H9 (cell line): Measurements from ENCODE around the gene PLEKHA8. TPM values are rescaled to one million over a fixed set of nuclear protein-coding genes. Genes with fewer than 3 reads are reported as not detected.

Experiments
- DNase-seq: peaks from one replicate; pipeline ENCODE4 v3.0.0-alpha.2; 2017
- H2AFZ ChIP-seq: one replicate; pipeline ENCODE4 v1.6.1; 2013; ENCODE audit warnings: mild to moderate bottlenecking, low read length, control low read depth, moderate library complexity
- H2AK5ac ChIP-seq: 2 replicates; pipeline ENCODE4 v1.6.1; 2013; ENCODE audit warnings: low read length, control low read depth, mixed read lengths; ENCODE audit not compliant: insufficient read length
- H2BK120ac ChIP-seq: one replicate; pipeline ENCODE4 v1.6.1; 2013; ENCODE audit warnings: low read depth, mild to moderate bottlenecking, low read length, control low read depth, inconsistent platforms; ENCODE audit not compliant: poor library complexity, severe bottlenecking
- H2BK12ac ChIP-seq: 2 replicates; pipeline ENCODE4 v1.6.1; 2013; ENCODE audit warnings: low read length, control low read depth, mixed read lengths, low read depth; ENCODE audit not compliant: insufficient read length
- H2BK15ac ChIP-seq: 2 replicates; pipeline ENCODE4 v1.6.1; 2013; ENCODE audit warnings: low read depth, low read length, control low read depth
- H2BK20ac ChIP-seq: one replicate; pipeline ENCODE4 v1.6.1; 2013; ENCODE audit warnings: low read depth, mild to moderate bottlenecking, low read length, control low read depth, inconsistent platforms; ENCODE audit not compliant: poor library complexity, severe bottlenecking
- H2BK5ac ChIP-seq: 2 replicates; pipeline ENCODE4 v1.6.1; 2013; ENCODE audit warnings: low read length, control low read depth, mixed read lengths; ENCODE audit not compliant: insufficient read length
- H3K14ac ChIP-seq: 2 replicates; pipeline ENCODE4 v1.6.1; 2013; ENCODE audit warnings: low read length, control low read depth; ENCODE audit not compliant: insufficient read depth
- H3K18ac ChIP-seq: 2 replicates; pipeline ENCODE4 v1.6.1; 2013; ENCODE audit warnings: low read depth, mild to moderate bottlenecking, mixed read lengths, low read length, control low read depth; ENCODE audit not compliant: insufficient read length
- H3K23ac ChIP-seq: 2 replicates; pipeline ENCODE4 v1.6.1; 2013; ENCODE audit warnings: low read length, control low read depth, mixed read lengths, low read depth; ENCODE audit not compliant: insufficient read length
- H3K23me2 ChIP-seq: 2 replicates; pipeline ENCODE4 v1.6.1; 2013; ENCODE audit warnings: low read depth, mild to moderate bottlenecking, mixed read lengths, low read length, control low read depth; ENCODE audit not compliant: insufficient read length, poor library complexity, severe bottlenecking
- H3K27ac ChIP-seq: 2 replicates; pipeline ENCODE4 v1.5.1; 2013; ENCODE audit warnings: low read length, control low read depth, mixed read lengths, low read depth; ENCODE audit not compliant: insufficient read length
- H3K27me3 ChIP-seq: 2 replicates; pipeline ENCODE4 v1.6.1; 2013; ENCODE audit warnings: low read length, control low read depth, inconsistent platforms; ENCODE audit not compliant: insufficient read depth
- H3K4ac ChIP-seq: 2 replicates; pipeline ENCODE4 v1.6.1; 2013; ENCODE audit warnings: low read depth, mild to moderate bottlenecking, control low read depth, inconsistent platforms, low read length, moderate library complexity
- H3K4me1 ChIP-seq: 2 replicates; pipeline ENCODE4 v1.6.1; 2013; ENCODE audit warnings: low read length, control low read depth, inconsistent platforms; ENCODE audit not compliant: insufficient read depth
- H3K4me2 ChIP-seq: 2 replicates; pipeline ENCODE4 v1.6.1; 2013; ENCODE audit warnings: low read length, control low read depth, mixed read lengths; ENCODE audit not compliant: insufficient read length, insufficient read depth
- H3K56ac ChIP-seq: 2 replicates; pipeline ENCODE4 v1.6.1; 2013; ENCODE audit warnings: low read depth, mild to moderate bottlenecking, mixed read lengths, low read length, control low read depth; ENCODE audit not compliant: insufficient read length
- H3K79me1 ChIP-seq: 2 replicates; pipeline ENCODE4 v1.6.1; 2013; ENCODE audit warnings: low read depth, mild to moderate bottlenecking, moderate library complexity, low read length, control low read depth, inconsistent platforms; ENCODE audit not compliant: insufficient read depth, poor library complexity, severe bottlenecking
- H3K79me2 ChIP-seq: 2 replicates; pipeline ENCODE4 v1.6.1; 2013; ENCODE audit warnings: low read length, control low read depth, inconsistent platforms; ENCODE audit not compliant: insufficient read depth
- H3K9ac ChIP-seq: 2 replicates; pipeline ENCODE4 v1.6.1; 2013; ENCODE audit warnings: low read length, control low read depth, mixed read lengths; ENCODE audit not compliant: insufficient read length; ENCODE audit errors: extremely low read depth
- H3K9me3 ChIP-seq: one replicate; pipeline ENCODE4 v1.6.1; 2013; ENCODE audit warnings: low read depth, low read length, inconsistent platforms; ENCODE audit not compliant: control insufficient read depth
- H3T11ph ChIP-seq: one replicate; pipeline ENCODE4 v1.6.1; 2013; ENCODE audit warnings: mild to moderate bottlenecking, low read length, control low read depth, inconsistent platforms
- H4K20me1 ChIP-seq: one replicate; pipeline ENCODE4 v1.6.1; 2013; ENCODE audit not compliant: control insufficient read depth, insufficient read length, insufficient read depth
- H4K5ac ChIP-seq: 2 replicates; pipeline ENCODE4 v1.6.1; 2013; ENCODE audit warnings: low read depth, mild to moderate bottlenecking, mixed read lengths, low read length, control low read depth; ENCODE audit not compliant: insufficient read length
- H4K8ac ChIP-seq: replicated peaks from 2 replicates; pipeline ENCODE4 v1.6.1; 2013; ENCODE audit warnings: low read length, control low read depth, mixed read lengths, low read depth; ENCODE audit not compliant: insufficient read length
- H4K91ac ChIP-seq: 2 replicates; pipeline ENCODE4 v1.6.1; 2013; ENCODE audit warnings: low read depth, mild to moderate bottlenecking, moderate library complexity, mixed read lengths, low read length, control low read depth; ENCODE audit not compliant: insufficient read length
- H3K27ac Mint-ChIP-seq, 3 experiments: 2 replicates in 2 of 3; 3 replicates in 1 of 3; pipeline ENCODE4 v1.8.0; 2020 to 2021; ENCODE audit warnings: mixed read lengths in 3 of 3, mild to moderate bottlenecking in 1 of 3, moderate library complexity in 1 of 3
- H3K27me3 Mint-ChIP-seq: 2 replicates; pipeline ENCODE4 v1.8.0; 2021; ENCODE audit warnings: low read depth, mild to moderate bottlenecking, moderate library complexity, mixed read lengths
- H3K36me3 Mint-ChIP-seq, 3 experiments: 2 replicates in 2 of 3; 3 replicates in 1 of 3; pipeline ENCODE4 v1.8.0; 2020 to 2021; ENCODE audit warnings: low read depth in 3 of 3, mixed read lengths in 3 of 3; ENCODE audit not compliant: insufficient read depth in 1 of 3
- H3K4me1 Mint-ChIP-seq, 2 experiments: 2 replicates each; pipeline ENCODE4 v1.8.0; 2020; ENCODE audit warnings: mixed read lengths in 2 of 2
- H3K4me3 Mint-ChIP-seq, 2 experiments: 2 replicates in 1 of 2; 3 replicates in 1 of 2; pipeline ENCODE4 v1.8.0; 2020 to 2021; ENCODE audit warnings: mild to moderate bottlenecking in 2 of 2, mixed read lengths in 2 of 2, moderate library complexity in 1 of 2
- H3K9me3 Mint-ChIP-seq, 2 experiments: 2 replicates in 1 of 2; 3 replicates in 1 of 2; pipeline ENCODE4 v1.8.0; 2020; ENCODE audit warnings: mild to moderate bottlenecking in 2 of 2, mixed read lengths in 2 of 2, moderate library complexity in 1 of 2
- WGBS: extraction: QIAGEN DNeasy Blood & Tissue Kit; methylation state at CpG from one replicate; pipeline ENCODE4 v1.1.7; 2013; ENCODE audit warnings: missing lambda C conversion rate, low lambda C conversion rate, mixed read lengths; ENCODE audit not compliant: insufficient read length; ENCODE audit errors: extremely low coverage; 5-methylcytosine and 5-hydroxymethylcytosine counted together
- total RNA-seq: library from RNA; stranded (reverse); gene quantifications from 2 replicates; pipeline ENCODE4 v1.2.1, GENCODE V29; 2021
- TF ChIP-seq, protein P1 (sequence below): fragments of 200-600 bp; sonication (generic); conservative IDR thresholded peaks from 3 replicates; pipeline ENCODE4 v1.8.0; 2021; ENCODE audit warnings: antibody characterized with exemption, mild to moderate bottlenecking

PLEKHA8 gene
- total RNA-seq, 1 experiment from 2014 or later, result 37.0 TPM

DNA sequence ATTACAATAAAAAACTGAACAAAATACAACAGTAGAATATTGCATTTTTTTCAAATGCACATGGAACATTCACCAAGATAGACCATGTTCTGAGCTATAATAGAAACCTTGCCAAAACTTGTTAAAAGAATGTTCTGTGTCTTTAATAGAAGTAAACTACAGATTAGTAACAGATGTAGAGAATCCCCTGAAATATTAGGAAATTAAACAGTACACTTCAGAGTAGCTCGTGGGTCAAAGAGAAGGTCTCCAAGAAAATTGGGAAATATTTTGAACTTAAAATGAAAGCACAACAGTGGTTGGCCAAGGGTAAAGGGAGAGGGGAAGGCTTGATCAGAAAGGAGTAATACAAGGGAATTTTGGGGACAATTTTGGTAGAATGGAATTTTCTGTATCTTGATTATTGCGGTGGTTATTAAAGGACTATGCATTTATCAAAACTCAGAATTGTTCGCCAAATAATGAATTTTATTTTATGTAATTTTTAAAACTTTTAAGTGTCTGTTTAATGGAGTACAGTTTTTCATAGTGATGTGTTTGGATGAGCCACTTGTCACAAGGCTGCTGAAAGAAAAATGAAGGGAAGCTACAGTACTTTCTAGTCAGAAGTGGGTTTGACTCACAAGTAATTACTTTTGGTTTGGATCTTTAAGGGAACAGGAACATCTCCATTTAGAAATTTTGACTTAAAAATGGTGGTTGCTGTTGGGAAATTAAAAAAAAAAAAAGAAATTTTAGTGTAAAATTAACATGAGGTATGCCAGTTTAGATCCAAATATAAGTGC lies 10.2 kb downstream of the PLEKHA8 start:
- Mint-ChIP-seq H3K9me3 (no peaks in the 10 kb centered on the region; a peak in 1 of 5 replicates), H3K36me3 (peaks cover 0 to 9% (median 5%) of the 10 kb centered on the region in 3 experiments; a peak in 5 of 7 replicates)
- WGBS, result no CpG with 5 or more reads among the region's 3 CpGs

More for the DNA sequence above, 10.2 kb downstream of the PLEKHA8 start:
- Histone ChIP-seq H4K8ac (no peak overlapping the region), H3K4me1 (peaks cover 4% of the 10 kb centered on the region), H3K27me3 (no peaks in the 10 kb centered on the region), H2BK12ac (no peak overlapping the region), H2BK20ac (no peak overlapping the region), H4K20me1 (no peaks in the 10 kb centered on the region), H3T11ph (no peak overlapping the region), H2BK15ac (no peak overlapping the region), H3K14ac (no peak overlapping the region), H2AK5ac (no peak overlapping the region), H3K23me2 (no peaks in the 10 kb centered on the region), H3K9me3 (no peaks in the 10 kb centered on the region), H2AFZ (no peak overlapping the region), H3K9ac (no peak overlapping the region), H4K91ac (no peak overlapping the region), H4K5ac (no peak overlapping the region), H3K79me2 (peaks cover 10% of the 10 kb centered on the region; the same call in 1 of the 2 replicates), H3K4me2 (no peak overlapping the region), H2BK5ac (no peak overlapping the region), H3K27ac (no peak overlapping the region), H3K79me1 (peaks cover 17% of the 10 kb centered on the region), H2BK120ac (no peak overlapping the region), H3K4ac (no peak overlapping the region), H3K18ac (no peak overlapping the region), H3K56ac (no peak overlapping the region), H3K23ac (no peak overlapping the region)
- peak overlapping the region in 1 of 3 experiments; percentile 15; a peak in 1 of 7 replicates for H3K27ac Mint-ChIP-seq
- no peak for DNase-seq
- TF ChIP-seq, protein P1, sequence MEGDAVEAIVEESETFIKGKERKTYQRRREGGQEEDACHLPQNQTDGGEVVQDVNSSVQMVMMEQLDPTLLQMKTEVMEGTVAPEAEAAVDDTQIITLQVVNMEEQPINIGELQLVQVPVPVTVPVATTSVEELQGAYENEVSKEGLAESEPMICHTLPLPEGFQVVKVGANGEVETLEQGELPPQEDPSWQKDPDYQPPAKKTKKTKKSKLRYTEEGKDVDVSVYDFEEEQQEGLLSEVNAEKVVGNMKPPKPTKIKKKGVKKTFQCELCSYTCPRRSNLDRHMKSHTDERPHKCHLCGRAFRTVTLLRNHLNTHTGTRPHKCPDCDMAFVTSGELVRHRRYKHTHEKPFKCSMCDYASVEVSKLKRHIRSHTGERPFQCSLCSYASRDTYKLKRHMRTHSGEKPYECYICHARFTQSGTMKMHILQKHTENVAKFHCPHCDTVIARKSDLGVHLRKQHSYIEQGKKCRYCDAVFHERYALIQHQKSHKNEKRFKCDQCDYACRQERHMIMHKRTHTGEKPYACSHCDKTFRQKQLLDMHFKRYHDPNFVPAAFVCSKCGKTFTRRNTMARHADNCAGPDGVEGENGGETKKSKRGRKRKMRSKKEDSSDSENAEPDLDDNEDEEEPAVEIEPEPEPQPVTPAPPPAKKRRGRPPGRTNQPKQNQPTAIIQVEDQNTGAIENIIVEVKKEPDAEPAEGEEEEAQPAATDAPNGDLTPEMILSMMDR, result no peak
- no peak overlapping the region for H3K4me3 Mint-ChIP-seq
- peaks cover 17 to 26% of the 10 kb centered on the region in 2 experiments for H3K4me1 Mint-ChIP-seq
- no peaks in the 10 kb centered on the region for H3K27me3 Mint-ChIP-seq
